GM19397 (cell line): ENCODE data around the gene C9orf153.
"Not testable (repeated sequence)": the region's sequence is repeated elsewhere in the genome, so short reads cannot be mapped to it uniquely, and the experiment has no call there.

ENCODE experiments used
- ATAC-seq: cut with Tn5 transposase; IDR thresholded peaks from one replicate; pipeline ENCODE4 v1.9.1; 2021; ENCODE audit warnings: mild to moderate bottlenecking, moderate library complexity; ENCODE audit not compliant: unreplicated experiment

C9orf153 gene

GRCh38 chr9:86259557-86259956 is at the start of gene C9orf153:
Gene C9orf153 (minus strand): TSS chr9:86259657. CDS start chr9:86229603, 30,054 bp downstream.
- ATAC-seq = no peak

- no peak for ATAC-seq
These were observed 49.2 kb upstream of the C9orf153 start for GRCh38 chr9:86308687-86309086.

GRCh38 chr9:86304236-86304730 is 44.8 kb upstream of the C9orf153 start:
- ATAC-seq = no peak

GRCh38 chr9:86303316-86303975 is 44.0 kb upstream of the C9orf153 start:
- ATAC-seq = no peak

GRCh38 chr9:86301686-86302085 is 42.2 kb upstream of the C9orf153 start:
- ATAC-seq = no peak

- no peak for ATAC-seq
These were observed 41.2 kb upstream of the C9orf153 start for GRCh38 chr9:86300701-86301100.

GRCh38 chr9:86298873-86299272 is 39.4 kb upstream of the C9orf153 start:
- ATAC-seq = no peak

GRCh38 chr9:86290341-86290740 is 30.9 kb upstream of the C9orf153 start:
- not testable (repeated sequence) for ATAC-seq

- ATAC-seq = no peak
These were observed 29.2 kb upstream of the C9orf153 start for GRCh38 chr9:86288499-86289198.

GRCh38 chr9:86287013-86287412 is 27.6 kb upstream of the C9orf153 start:
- no peak for ATAC-seq

- ATAC-seq = no peak
These were observed 26.8 kb upstream of the C9orf153 start for GRCh38 chr9:86286278-86286677.

- no peak for ATAC-seq
These were observed 25.8 kb upstream of the C9orf153 start for GRCh38 chr9:86285261-86285660.

GRCh38 chr9:86282979-86283535 is 23.6 kb upstream of the C9orf153 start:
- ATAC-seq = peak; percentile 9

- peak; percentile 89 for ATAC-seq
These were observed 22.9 kb upstream of the C9orf153 start, which contains the start of gene ISCA1 for GRCh38 chr9:86282077-86282978. Gene ISCA1 (minus strand): TSS chr9:86282538. CDS start chr9:86282458, 80 bp downstream.

- ATAC-seq = peak; percentile 30
These were observed 22.2 kb upstream of the C9orf153 start for GRCh38 chr9:86281593-86282076.

- ATAC-seq = no peak
These were observed 21.1 kb upstream of the C9orf153 start for GRCh38 chr9:86280580-86280979.

- no peak for ATAC-seq
These were observed 20.4 kb upstream of the C9orf153 start for GRCh38 chr9:86279839-86280238.

GRCh38 chr9:86277072-86277471 is 17.6 kb upstream of the C9orf153 start:
- ATAC-seq = no peak

GRCh38 chr9:86275962-86276361 is 16.5 kb upstream of the C9orf153 start:
- ATAC-seq = no peak

- no peak for ATAC-seq
These were observed 15.6 kb upstream of the C9orf153 start for GRCh38 chr9:86274821-86275643.
